SK-N-SH (cell line): ENCODE data around the gene ELFN2. TPM values are rescaled to one million over a fixed set of nuclear protein-coding genes. Genes with fewer than 3 reads are reported as not detected.
"Not testable (repeated sequence)": the region's sequence is repeated elsewhere in the genome, so short reads cannot be mapped to it uniquely, and the experiment has no call there.

ENCODE experiments used
- CTCF ChIA-PET: fragments of 300-600, 350-600 bp; formaldehyde crosslinking; extraction: SDS; loops from one replicate; lab custom pipeline; 2021; lab: Yijun Ruan, JAX
- POLR2A ChIA-PET: fragments of 350-600 bp; sonication (Branson Sonifier 250); formaldehyde crosslinking; extraction: SDS; loops from one replicate; lab custom pipeline; 2020; ENCODE audit warnings: antibody characterized with exemption, inconsistent platforms; lab: Yijun Ruan, JAX
- DNase-seq: peaks from one replicate; pipeline ENCODE4 v3.0.0; 2012
- H2AFZ ChIP-seq: fragments of 200-600 bp; sonication (generic); 2 replicates; pipeline ENCODE4 v1.8.1; 2016; ENCODE audit warnings: antibody characterized with exemption, mild to moderate bottlenecking, low read depth
- H3F3A ChIP-seq: fragments of 200-600 bp; sonication (generic); replicated peaks from 2 replicates; pipeline ENCODE3; 2016; ENCODE audit warnings: antibody characterized with exemption, mild to moderate bottlenecking; ENCODE audit not compliant: insufficient read depth
- H3K27ac ChIP-seq, 2 experiments: fragments of 200-500 bp in 1 of 2; fragments of 200-600 bp in 1 of 2; sonication (Bioruptor generic) in 1 of 2; sonication (generic), shearing (Covaris generic) in 1 of 2; 2 replicates each; pipeline versions ENCODE4 v1.5.1 to v1.6.1; 2014 to 2016; ENCODE audit warnings: low read depth in 2 of 2, inconsistent platforms in 1 of 2, low read length in 1 of 2, mild to moderate bottlenecking in 1 of 2, mixed read lengths in 1 of 2
- H3K27me3 ChIP-seq: fragments of 200-600 bp; sonication (generic), shearing (Covaris generic); 2 replicates; pipeline ENCODE4 v1.6.1; 2016; ENCODE audit warnings: mixed run types; ENCODE audit not compliant: insufficient read depth
- H3K36me3 ChIP-seq, 2 experiments: fragments of 200-500 bp in 1 of 2; fragments of 200-600 bp in 1 of 2; sonication (Bioruptor generic) in 1 of 2; sonication (generic) in 1 of 2; replicated peaks in 1 of 2; 2 replicates each; pipeline versions ENCODE3 to v1.5.1; 2014 to 2016; ENCODE audit warnings: low read length in 1 of 2, mild to moderate bottlenecking in 1 of 2; ENCODE audit not compliant: insufficient read depth in 2 of 2, control insufficient read depth in 1 of 2
- H3K4me1 ChIP-seq, 2 experiments: fragments of 200-500 bp in 1 of 2; fragments of 200-600 bp in 1 of 2; sonication (Bioruptor generic) in 1 of 2; sonication (generic), shearing (Covaris generic) in 1 of 2; 2 replicates each; pipeline versions ENCODE4 v1.5.1 to v1.6.1; 2014 to 2016; ENCODE audit warnings: low read depth in 1 of 2, low read length in 1 of 2, mixed run types in 1 of 2; ENCODE audit not compliant: insufficient read depth in 2 of 2, control insufficient read depth in 1 of 2
- H3K4me2 ChIP-seq: fragments of 200-600 bp; sonication (generic), shearing (Covaris generic); 2 replicates; pipeline ENCODE4 v1.6.1; 2017; ENCODE audit warnings: mixed run types
- H3K4me3 ChIP-seq, 2 experiments: fragments of 200-500 bp in 1 of 2; fragments of 200-600 bp in 1 of 2; sonication (Bioruptor generic) in 1 of 2; sonication (generic), shearing (Covaris generic) in 1 of 2; 2 replicates each; pipeline versions ENCODE4 v1.5.1 to v1.8.1; 2014 to 2016; ENCODE audit warnings: low read depth in 2 of 2, inconsistent platforms in 1 of 2, low read length in 1 of 2, mild to moderate bottlenecking in 1 of 2, mixed read lengths in 1 of 2, moderate library complexity in 1 of 2
- H3K79me2 ChIP-seq: fragments of 200-600 bp; sonication (generic); 2 replicates; pipeline ENCODE4 v1.8.1; 2017; ENCODE audit warnings: mild to moderate bottlenecking; ENCODE audit not compliant: insufficient read depth
- H3K9ac ChIP-seq: fragments of 200-600 bp; sonication (generic); 2 replicates; pipeline ENCODE4 v1.6.1; 2017; ENCODE audit warnings: mixed run types
- H3K9me2 ChIP-seq: fragments of 200-600 bp; sonication (generic); 2 replicates; pipeline ENCODE4 v1.6.1; 2017; ENCODE audit warnings: mixed run types
- H3K9me3 ChIP-seq: fragments of 200-600 bp; sonication (generic); 2 replicates; pipeline ENCODE4 v1.6.1; 2017; ENCODE audit warnings: mixed run types, mild to moderate bottlenecking, moderate library complexity
- H4K20me1 ChIP-seq: fragments of 200-600 bp; sonication (generic); 2 replicates; pipeline ENCODE4 v1.6.1; 2017; ENCODE audit warnings: mild to moderate bottlenecking, mixed run types; ENCODE audit not compliant: insufficient read depth
- MEF2A ChIP-seq: IDR thresholded peaks from 2 replicates; pipeline ENCODE4 v1.4.0; 2012; ENCODE audit warnings: low read depth, borderline replicate concordance
- SIN3A ChIP-seq: IDR thresholded peaks from 2 replicates; pipeline ENCODE4 v1.6.1; 2012; ENCODE audit warnings: low read depth, mild to moderate bottlenecking, low read length, moderate library complexity, borderline replicate concordance
- WGBS: methylation state at CpG from one replicate; pipeline ENCODE4 v1.1.6; 2017; ENCODE audit warnings: low lambda C conversion rate; 5-methylcytosine and 5-hydroxymethylcytosine counted together
- polyA plus RNA-seq, 3 experiments: library from polyadenylated mRNA; depleted of rRNA; stranded (reverse); fragments of >200 nt; gene quantifications; 2 replicates each; pipeline ENCODE4 v1.2.3, GENCODE V29; 2012
- TF ChIP-seq, protein P1 (sequence below): fragments of 150-350 bp; IDR thresholded peaks from 2 replicates; pipeline ENCODE4 v1.6.1; 2017; ENCODE audit warnings: antibody characterized with exemption, low read length, low read depth, borderline replicate concordance

The ELFN2 gene
- polyA plus RNA-seq, 1 of the 3 experiments (the other 2 are of a cell fraction): 2.8 TPM

- H3K4me1 ChIP-seq: no peaks in the 10 kb centered on the region; a peak in 1 of 4 replicates
- H3K9me2 ChIP-seq: no peaks in the 10 kb centered on the region
- H3K27ac ChIP-seq: no peak overlapping the region
- TF ChIP-seq, protein P1, sequence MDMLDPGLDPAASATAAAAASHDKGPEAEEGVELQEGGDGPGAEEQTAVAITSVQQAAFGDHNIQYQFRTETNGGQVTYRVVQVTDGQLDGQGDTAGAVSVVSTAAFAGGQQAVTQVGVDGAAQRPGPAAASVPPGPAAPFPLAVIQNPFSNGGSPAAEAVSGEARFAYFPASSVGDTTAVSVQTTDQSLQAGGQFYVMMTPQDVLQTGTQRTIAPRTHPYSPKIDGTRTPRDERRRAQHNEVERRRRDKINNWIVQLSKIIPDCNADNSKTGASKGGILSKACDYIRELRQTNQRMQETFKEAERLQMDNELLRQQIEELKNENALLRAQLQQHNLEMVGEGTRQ: no peak
- TF ChIP-seq, all 33 proteins: peak for 0
- Histone ChIP-seq H3K4me2 (no peak overlapping the region), H3K9me3 (no peaks in the 10 kb centered on the region), H3K79me2 (no peaks in the 10 kb centered on the region), H3K9ac (no peak overlapping the region), H3K4me3 (no peak overlapping the region), H3F3A (no peaks in the 10 kb centered on the region), H3K36me3 (no peaks in the 10 kb centered on the region), H4K20me1 (no peaks in the 10 kb centered on the region), H2AFZ (no peak overlapping the region), H3K27me3 (0 out of 2 replicates have a peak, but pooled peaks cover 7% of the 10 kb centered on the region)
- CTCF ChIA-PET: interaction anchor here (0.6 to 2.1 kb wide), 6 partner anchors 12 to 614 kb away, joined by 3 to 7 read pairs (median 3); no protein-coding TSS in a partner anchor
- DNase-seq: no peak
- POLR2A ChIA-PET: no interaction called here
- WGBS: 63% methylated on average over 5 of the region's 5 CpGs
These were observed 42.8 kb upstream of the ELFN2 start for GRCh38 chr22:37470087-37470445.

- H2AFZ ChIP-seq: no peak overlapping the region
- no peaks in the 10 kb centered on the region for H3K79me2 ChIP-seq
- H3K27ac ChIP-seq: no peak overlapping the region
- H4K20me1 ChIP-seq: no peaks in the 10 kb centered on the region
- TF ChIP-seq SIN3A (no peak), MEF2A (no peak)
- H3F3A ChIP-seq: no peaks in the 10 kb centered on the region
- 54% methylated on average over 5 of the region's 8 CpGs for WGBS
- no peak overlapping the region for H3K4me2 ChIP-seq
- ChIA-PET POLR2A (no interaction called here), CTCF (interaction anchor here (0.6 to 2.1 kb wide), 9 partner anchors 11 to 613 kb away, joined by 3 to 7 read pairs (median 3); no protein-coding TSS in a partner anchor)
- no peaks in the 10 kb centered on the region for H3K9me2 ChIP-seq
- no peaks in the 10 kb centered on the region; a peak in 1 of 4 replicates for H3K4me1 ChIP-seq
- H3K9me3 ChIP-seq: no peaks in the 10 kb centered on the region
- H3K4me3 ChIP-seq: no peak overlapping the region
- no peak overlapping the region for H3K9ac ChIP-seq
- 0 out of 2 replicates have a peak, but pooled peaks cover 7% of the 10 kb centered on the region for H3K27me3 ChIP-seq
- H3K36me3 ChIP-seq: no peaks in the 10 kb centered on the region
- no peak for DNase-seq
These were observed 42.3 kb upstream of the ELFN2 start for GRCh38 chr22:37469416-37470086.

- POLR2A ChIA-PET, H3K27me3 ChIP-seq: not testable (repeated sequence)
These were observed 41.0 kb upstream of the ELFN2 start for GRCh38 chr22:37468201-37468695.

More at GRCh38 chr22:37468201-37468695, 41.0 kb upstream of the ELFN2 start:
- H3K36me3 ChIP-seq, H3K27ac ChIP-seq, H3K4me1 ChIP-seq, H3K4me2 ChIP-seq, H3K9me2 ChIP-seq, H2AFZ ChIP-seq, H3K4me3 ChIP-seq, H3F3A ChIP-seq, H3K79me2 ChIP-seq, H3K9ac ChIP-seq, H3K9me3 ChIP-seq, DNase-seq, H4K20me1 ChIP-seq: not testable (repeated sequence)
- WGBS: 58% methylated on average over 9 of the region's 14 CpGs
- CTCF ChIA-PET: interaction anchor here (1.4 kb wide), 1 partner anchor 27 kb away, joined by 3 read pairs; no protein-coding TSS in a partner anchor
